ENCODE data around the gene BSN. TPM values are rescaled to one million over a fixed set of nuclear protein-coding genes. Genes with fewer than 3 reads are reported as not detected.
A peak's percentile ranks its signal among the peaks of the same experiment; 100 is the strongest.

BSN gene
- total and polyA plus RNA-seq, 11 donors = 0.12 to 1.6 (median 0.75) TPM

DNA sequence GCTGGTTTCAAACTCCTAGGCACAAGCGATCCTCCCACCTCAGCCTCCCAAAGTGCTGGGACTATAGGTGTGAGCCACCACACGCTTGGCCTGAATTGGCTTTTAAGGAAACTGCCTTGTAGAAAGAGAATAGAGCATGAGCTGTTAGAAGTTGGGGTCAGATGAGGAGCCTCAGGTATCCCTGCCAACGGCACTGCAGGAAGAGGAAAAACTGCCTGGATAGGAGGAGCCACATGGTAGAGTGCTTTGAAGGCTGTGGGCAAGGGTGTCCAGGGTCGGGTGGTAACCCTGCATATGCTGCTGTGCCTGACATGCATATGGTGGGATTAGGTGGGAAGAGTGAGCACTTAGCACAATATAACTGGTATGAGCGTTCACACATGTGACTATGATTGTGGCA, 55.0 kb downstream of the BSN start:
- DNase-seq = no peak
- H3K9me3 ChIP-seq = peaks cover 0 to 6% (median 0%) of the 10 kb centered on the region in 12 donors
- 72 to 80% (median 76%) methylated on average over 4 to 5 of the region's 5 CpGs for WGBS, 4 donors
- no peak overlapping the region for H3K4me3 ChIP-seq
- no peaks in the 10 kb centered on the region for H3K36me3 ChIP-seq
- H3K27ac ChIP-seq = no peak overlapping the region
- H3K4me1 ChIP-seq = peaks cover 0 to 16% (median 1%) of the 10 kb centered on the region in 12 donors
- intact Hi-C loops (cut with DNase I) = no loop called here
- TF ChIP-seq, protein P1, sequence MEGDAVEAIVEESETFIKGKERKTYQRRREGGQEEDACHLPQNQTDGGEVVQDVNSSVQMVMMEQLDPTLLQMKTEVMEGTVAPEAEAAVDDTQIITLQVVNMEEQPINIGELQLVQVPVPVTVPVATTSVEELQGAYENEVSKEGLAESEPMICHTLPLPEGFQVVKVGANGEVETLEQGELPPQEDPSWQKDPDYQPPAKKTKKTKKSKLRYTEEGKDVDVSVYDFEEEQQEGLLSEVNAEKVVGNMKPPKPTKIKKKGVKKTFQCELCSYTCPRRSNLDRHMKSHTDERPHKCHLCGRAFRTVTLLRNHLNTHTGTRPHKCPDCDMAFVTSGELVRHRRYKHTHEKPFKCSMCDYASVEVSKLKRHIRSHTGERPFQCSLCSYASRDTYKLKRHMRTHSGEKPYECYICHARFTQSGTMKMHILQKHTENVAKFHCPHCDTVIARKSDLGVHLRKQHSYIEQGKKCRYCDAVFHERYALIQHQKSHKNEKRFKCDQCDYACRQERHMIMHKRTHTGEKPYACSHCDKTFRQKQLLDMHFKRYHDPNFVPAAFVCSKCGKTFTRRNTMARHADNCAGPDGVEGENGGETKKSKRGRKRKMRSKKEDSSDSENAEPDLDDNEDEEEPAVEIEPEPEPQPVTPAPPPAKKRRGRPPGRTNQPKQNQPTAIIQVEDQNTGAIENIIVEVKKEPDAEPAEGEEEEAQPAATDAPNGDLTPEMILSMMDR (IDR thresholded peaks at IDR 0.05) = no peak
- TF ChIP-seq POLR2A (IDR thresholded peaks at IDR 0.05) = no peak
- no peaks in the 10 kb centered on the region for H3K27me3 ChIP-seq
- peak in 1 of 4 donors; percentile 13 for ATAC-seq

DNA sequence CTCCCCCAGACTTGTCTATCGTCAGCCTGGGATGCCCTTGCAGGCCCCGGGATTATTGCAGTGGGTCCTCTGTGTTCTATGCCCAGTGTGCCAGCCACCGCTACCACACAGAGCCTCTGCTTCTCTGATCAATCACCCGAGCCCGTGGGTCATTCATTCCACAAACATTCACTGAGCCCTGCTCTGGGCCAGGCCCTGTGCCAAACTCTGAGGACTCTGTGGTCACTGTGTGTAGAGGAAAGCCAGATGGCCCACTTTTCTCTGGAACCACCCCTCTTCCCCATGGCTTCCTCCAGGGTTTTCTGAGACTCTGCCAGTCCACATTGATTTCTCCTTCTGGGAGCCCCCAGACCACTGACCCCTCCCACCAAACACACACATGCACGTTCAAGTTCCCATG, 55.5 kb downstream of the BSN start:
- Histone ChIP-seq H3K27ac (peak overlapping the region in 1 of 12 donors; percentile 2), H3K9me3 (peaks cover 0 to 6% (median 0%) of the 10 kb centered on the region in 12 donors), H3K36me3 (no peaks in the 10 kb centered on the region), H3K4me3 (no peak overlapping the region), H3K27me3 (no peaks in the 10 kb centered on the region), H3K4me1 (peaks cover 0 to 16% (median 1%) of the 10 kb centered on the region in 12 donors)
- intact Hi-C loops (cut with DNase I) = no loop called here
- ATAC-seq (peak; percentile 37 to 77 (median 70)), DNase-seq (peak in 3 of 5 donors; percentile 19 to 55 (median 38))
- TF ChIP-seq, protein P1 (IDR thresholded peaks at IDR 0.05) = no peak
- TF ChIP-seq POLR2A (IDR thresholded peaks at IDR 0.05) = no peak
- WGBS, 4 donors = 56 to 72% (median 65%) methylated on average over 4 to 6 of the region's 6 CpGs

DNA sequence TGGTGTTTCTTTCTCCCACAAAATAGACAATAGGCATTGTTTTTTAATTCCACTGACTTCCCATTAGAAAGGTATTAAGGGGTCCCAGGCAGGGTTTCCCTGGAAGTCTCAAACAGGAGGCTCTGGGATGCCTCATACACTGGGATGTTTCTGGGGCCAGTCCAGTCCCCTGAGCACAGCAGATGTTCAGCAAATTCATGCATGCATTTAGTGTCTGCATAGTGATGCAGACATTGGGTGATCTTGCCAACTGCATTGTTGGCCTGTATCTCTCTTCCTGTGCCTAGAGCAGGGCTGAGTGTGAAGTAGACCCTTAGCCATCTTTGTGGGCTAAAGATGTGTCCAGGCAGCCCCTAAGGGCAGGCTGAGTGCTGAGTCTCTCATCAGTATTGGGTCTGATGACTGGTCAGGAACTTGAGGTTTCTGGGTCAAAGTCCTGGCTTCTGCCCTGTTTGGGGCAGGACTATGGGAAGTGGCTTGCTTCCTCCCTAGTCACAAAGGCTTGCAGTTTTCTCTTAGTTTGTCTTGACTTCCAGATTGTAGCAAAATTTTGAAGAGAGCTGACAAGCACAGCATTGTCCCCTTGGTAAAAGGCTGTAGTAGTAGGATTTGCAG, 56.5 kb downstream of the BSN start:
- peaks cover 0 to 6% (median 0%) of the 10 kb centered on the region in 12 donors for H3K9me3 ChIP-seq
- H3K27me3 ChIP-seq = no peaks in the 10 kb centered on the region
- no peak for ATAC-seq
- TF ChIP-seq, protein P1 (IDR thresholded peaks at IDR 0.05) = no peak
- no peak for TF ChIP-seq POLR2A (IDR thresholded peaks at IDR 0.05)
- peaks cover 0 to 16% (median 1%) of the 10 kb centered on the region in 12 donors for H3K4me1 ChIP-seq
- no peak overlapping the region for H3K4me3 ChIP-seq
- H3K36me3 ChIP-seq = no peaks in the 10 kb centered on the region
- DNase-seq = no peak
- H3K27ac ChIP-seq = no peak overlapping the region
- intact Hi-C loops (cut with DNase I) = no loop called here

DNA sequence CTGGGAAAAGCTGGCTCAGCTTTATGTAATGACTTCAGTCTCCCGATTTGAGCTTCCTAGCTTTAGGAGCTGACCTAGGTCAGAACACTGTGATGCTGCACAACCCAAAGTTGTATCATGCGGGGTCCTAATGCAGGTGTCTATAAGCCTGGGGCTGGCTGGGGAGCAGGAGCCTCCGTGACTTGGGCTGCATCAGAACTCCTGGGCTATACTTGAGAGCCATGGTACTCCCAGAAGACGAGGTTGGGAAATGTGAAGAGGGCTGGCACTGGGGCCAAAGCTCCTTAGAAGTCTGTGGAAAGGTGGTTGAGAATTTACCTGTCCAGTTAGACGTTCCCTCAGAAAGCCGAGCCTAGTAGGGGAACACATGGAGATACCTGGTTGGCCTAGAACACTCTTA, 57.0 kb downstream of the BSN start:
- intact Hi-C loops (cut with DNase I) = no loop called here
- Histone ChIP-seq H3K4me1 (peaks cover 0 to 16% (median 1%) of the 10 kb centered on the region in 12 donors), H3K27me3 (no peaks in the 10 kb centered on the region), H3K9me3 (peaks cover 0 to 6% (median 0%) of the 10 kb centered on the region in 12 donors), H3K36me3 (no peaks in the 10 kb centered on the region), H3K4me3 (no peak overlapping the region), H3K27ac (no peak overlapping the region)
- no peak for TF ChIP-seq POLR2A (IDR thresholded peaks at IDR 0.05)
- TF ChIP-seq, protein P1 (IDR thresholded peaks at IDR 0.05) = no peak
- ATAC-seq (no peak), DNase-seq (no peak)
- WGBS, 4 donors = 73 to 94% (median 89%) methylated on average over 6 of the region's 6 CpGs

Measured in heart left ventricle (tissue), 16 donors.